HG03354 (cell line): Measurements from ENCODE around the gene PLA2G4B.

Source experiments
- ATAC-seq: cut with Tn5 transposase; IDR thresholded peaks from one replicate; pipeline ENCODE4 v1.9.1; 2021; ENCODE audit warnings: mild to moderate bottlenecking; ENCODE audit not compliant: unreplicated experiment, poor library complexity, severe bottlenecking

Gene PLA2G4B

GRCh38 chr15:41844814-41845213 is 6.2 kb downstream of the PLA2G4B start:
- no peak for ATAC-seq

GRCh38 chr15:41847206-41847605 is 8.6 kb downstream of the PLA2G4B start:
- ATAC-seq, result no peak

GRCh38 chr15:41847981-41848380 is 9.3 kb downstream of the PLA2G4B start:
- no peak for ATAC-seq

GRCh38 chr15:41848631-41849030 is 10.0 kb downstream of the PLA2G4B start:
- no peak for ATAC-seq

- ATAC-seq, result no peak
These were observed 10.6 kb downstream of the PLA2G4B start for GRCh38 chr15:41849204-41849603.

- ATAC-seq, result no peak
These were observed 11.2 kb downstream of the PLA2G4B start for GRCh38 chr15:41849861-41850260.

GRCh38 chr15:41850482-41851166 is 12.0 kb downstream of the PLA2G4B start:
- no peak for ATAC-seq

- no peak for ATAC-seq
These were observed 12.5 kb downstream of the PLA2G4B start for GRCh38 chr15:41851167-41851523.

GRCh38 chr15:41851755-41852370 is 13.2 kb downstream of the PLA2G4B start:
- no peak for ATAC-seq

- no peak for ATAC-seq
These were observed 14.3 kb downstream of the PLA2G4B start for GRCh38 chr15:41852736-41853590.

GRCh38 chr15:41853831-41854230 is 15.2 kb downstream of the PLA2G4B start:
- no peak for ATAC-seq

GRCh38 chr15:41854443-41854842 is 15.8 kb downstream of the PLA2G4B start:
- no peak for ATAC-seq

GRCh38 chr15:41855261-41855961 is 16.8 kb downstream of the PLA2G4B start:
- no peak for ATAC-seq

GRCh38 chr15:41856262-41856661 is 17.6 kb downstream of the PLA2G4B start:
- no peak for ATAC-seq

- no peak for ATAC-seq
These were observed 18.1 kb downstream of the PLA2G4B start for GRCh38 chr15:41856716-41857115.

- no peak for ATAC-seq
These were observed 18.7 kb downstream of the PLA2G4B start for GRCh38 chr15:41857316-41857715.

GRCh38 chr15:41858756-41859155 is 20.1 kb downstream of the PLA2G4B start:
- no peak for ATAC-seq

GRCh38 chr15:41860049-41860828 is 21.6 kb downstream of the PLA2G4B start:
- no peak for ATAC-seq

GRCh38 chr15:41861736-41862356 is 23.2 kb downstream of the PLA2G4B start:
- no peak for ATAC-seq
